CD1c-positive myeloid dendritic cell (primary cell): ENCODE data around the gene ATXN10.
A peak's percentile ranks its signal among the peaks of the same experiment; 100 is the strongest.
"Not testable (repeated sequence)": the region's sequence is repeated elsewhere in the genome, so short reads cannot be mapped to it uniquely, and the experiment has no call there.

Source experiments
- DNase-seq: peaks from one replicate; pipeline ENCODE4 v3.0.0-alpha.2; 2016; ENCODE audit errors: extremely low spot score

ATXN10 gene

GRCh38 chr22:45678961-45679912 lies 7.6 kb downstream of the ATXN10 start:
- peak; percentile 5 for DNase-seq

- no peak for DNase-seq
Observed at GRCh38 chr22:45680932-45681700, 9.5 kb downstream of the ATXN10 start.

GRCh38 chr22:45682064-45682463 lies 10.4 kb downstream of the ATXN10 start:
- DNase-seq, result peak; percentile 14

GRCh38 chr22:45682773-45683172 lies 11.1 kb downstream of the ATXN10 start:
- DNase-seq, result not testable (repeated sequence)

GRCh38 chr22:45683248-45683647 lies 11.6 kb downstream of the ATXN10 start:
- DNase-seq, result peak; percentile 68

- DNase-seq, result no peak
Observed at GRCh38 chr22:45683680-45684079, 12.0 kb downstream of the ATXN10 start.

- DNase-seq, result peak; percentile 20
Observed at GRCh38 chr22:45684169-45684568, 12.5 kb downstream of the ATXN10 start.

- DNase-seq, result no peak
Observed at GRCh38 chr22:45684752-45685574, 13.3 kb downstream of the ATXN10 start.

GRCh38 chr22:45686004-45686403 lies 14.4 kb downstream of the ATXN10 start:
- no peak for DNase-seq

- DNase-seq, result no peak
Observed at GRCh38 chr22:45686836-45687235, 15.2 kb downstream of the ATXN10 start.

- DNase-seq, result no peak
Observed at GRCh38 chr22:45688600-45689080, 17.0 kb downstream of the ATXN10 start.

- no peak for DNase-seq
Observed at GRCh38 chr22:45689211-45689610, 17.6 kb downstream of the ATXN10 start.

- DNase-seq, result no peak
Observed at GRCh38 chr22:45690008-45690407, 18.4 kb downstream of the ATXN10 start.

- no peak for DNase-seq
Observed at GRCh38 chr22:45692549-45692948, 20.9 kb downstream of the ATXN10 start.

GRCh38 chr22:45693835-45694234 lies 22.2 kb downstream of the ATXN10 start:
- DNase-seq, result no peak

- peak; percentile 50 for DNase-seq
Observed at GRCh38 chr22:45696227-45696626, 24.6 kb downstream of the ATXN10 start.

- peak; percentile 7 for DNase-seq
Observed at GRCh38 chr22:45698094-45698493, 26.5 kb downstream of the ATXN10 start.

- DNase-seq, result no peak
Observed at GRCh38 chr22:45702981-45703380, 31.3 kb downstream of the ATXN10 start.

- no peak for DNase-seq
Observed at GRCh38 chr22:45703758-45704157, 32.1 kb downstream of the ATXN10 start.

GRCh38 chr22:45704648-45705047 lies 33.0 kb downstream of the ATXN10 start:
- no peak for DNase-seq

GRCh38 chr22:45707605-45708004 lies 36.0 kb downstream of the ATXN10 start:
- DNase-seq, result no peak

GRCh38 chr22:45708145-45708544 lies 36.5 kb downstream of the ATXN10 start:
- DNase-seq, result no peak
